ENCODE data around the gene LITAF.
"Not testable (repeated sequence)": the region's sequence is repeated elsewhere in the genome, so short reads cannot be mapped to it uniquely, and the experiment has no call there.

- not testable (repeated sequence) for TF ChIP-seq CTCF, POLR2A (IDR thresholded peaks at IDR 0.05)
Observed at GRCh38 chr16:11591630-11592029, 4.9 kb upstream of the LITAF start.

Measured in adrenal gland (tissue), 5 donors.